ENCODE data around the gene TIA1.

- no peak for TF ChIP-seq POLR2A (IDR thresholded peaks at IDR 0.05; ENCODE audit: low read depth, low read length)
- no peak for TF ChIP-seq TAF1 (IDR thresholded peaks at IDR 0.05; ENCODE audit: borderline replicate concordance, low read depth, low read length)
- TF ChIP-seq POLR2AphosphoS5 (IDR thresholded peaks at IDR 0.05; ENCODE audit: low read depth, low read length) = no peak
Measured at GRCh38 chr2:70242552-70242951, 5.9 kb downstream of the TIA1 start.

Measured in GM12892 (cell line).